HCT116 (cell line): Measurements from ENCODE around the gene EXOSC10. TPM values are rescaled to one million over a fixed set of nuclear protein-coding genes. Genes with fewer than 3 reads are reported as not detected.

Experiments used
- ATAC-seq: fragments of 200-7000 bp; cut with Tn5 transposase; 2 replicates; pipeline ENCODE4 v1.9.1; 2020; ENCODE audit warnings: mild to moderate bottlenecking, moderate library complexity
- Bru-seq: library from RNA; stranded (reverse); fragments of 400-500 nt; gene quantifications from one replicate; lab custom pipeline; 2021; lab: Mats Ljungman, UMichigan
- BruChase-seq, 2 experiments: library from RNA; stranded (reverse); fragments of 400-500 nt; gene quantifications; one replicate each; lab custom pipeline; 2021; lab: Mats Ljungman, UMichigan
- BruUV-seq: library from RNA; stranded (reverse); fragments of 400-500 nt; replicated peaks from 2 replicates; lab custom pipeline; 2021; lab: Mats Ljungman, UMichigan
- CTCF ChIA-PET: fragments of 300-600 bp; sonication (Branson Sonifier 250); formaldehyde crosslinking; loops from one replicate; lab custom pipeline; 2021; ENCODE audit warnings: antibody characterized with exemption; lab: Charles Lee
- POLR2A ChIA-PET: fragments of 300-600, 350-600 bp; sonication (Branson Sonifier 250); formaldehyde crosslinking; loops from one replicate; lab custom pipeline; 2021; ENCODE audit warnings: antibody characterized with exemption; lab: Charles Lee
- RAD21 ChIA-PET, 2 experiments: fragments of 300-600 bp; sonication (Branson Sonifier 250); formaldehyde crosslinking; loops; one replicate each; lab custom pipeline; 2023; ENCODE audit warnings: low total read pairs in 2 of 2; ENCODE audit not compliant: uncharacterized antibody in 2 of 2, unreplicated experiment in 2 of 2, low non-redundant PET in 1 of 2; lab: Charles Lee
- DNase-seq: peaks from one replicate; pipeline ENCODE4 v3.0.0-alpha.2; 2010; ENCODE audit warnings: low read depth, low spot score
- H2AFZ ChIP-seq: fragments of 200-600 bp; shearing (Covaris generic), sonication (generic); 2 replicates; pipeline ENCODE4 v1.6.1; 2017; ENCODE audit warnings: low read depth, mixed run types, mixed read lengths, antibody characterized with exemption, low read length; ENCODE audit not compliant: poor library complexity, severe bottlenecking
- H3K27ac ChIP-seq: 2 replicates; pipeline ENCODE4 v1.5.1; 2012; ENCODE audit warnings: low read depth, low read length
- H3K27me3 ChIP-seq: fragments of 200-600 bp; sonication (generic); 2 replicates; pipeline ENCODE4 v1.6.1; 2016; ENCODE audit warnings: mixed run types, low read length, mixed read lengths; ENCODE audit not compliant: insufficient read depth
- H3K36me3 ChIP-seq, 2 experiments: fragments of 200-500 bp in 1 of 2; fragments of 200-600 bp in 1 of 2; sonication (Bioruptor generic) in 1 of 2; sonication (generic) in 1 of 2; 2 replicates each; pipeline versions ENCODE4 v1.5.1 to v1.6.1; 2014 to 2016; ENCODE audit warnings: low read length in 2 of 2, inconsistent platforms in 1 of 2, mixed read lengths in 1 of 2, mixed run types in 1 of 2; ENCODE audit not compliant: insufficient read depth in 2 of 2, control insufficient read depth in 1 of 2
- H3K4me1 ChIP-seq, 2 experiments: fragments of 200-600 bp in 1 of 2; sonication (generic) in 1 of 2; 2 replicates each; pipeline versions ENCODE4 v1.5.1 to v1.6.1; 2012 to 2017; ENCODE audit warnings: low read length in 2 of 2, inconsistent platforms in 1 of 2, mild to moderate bottlenecking in 1 of 2, mixed read lengths in 1 of 2, mixed run types in 1 of 2, moderate library complexity in 1 of 2; ENCODE audit not compliant: insufficient read depth in 2 of 2, control insufficient read depth in 1 of 2
- H3K4me2 ChIP-seq: fragments of 200-600 bp; sonication (generic); 2 replicates; pipeline ENCODE4 v1.6.1; 2017; ENCODE audit warnings: mixed run types, low read length, mixed read lengths
- H3K4me3 ChIP-seq, 2 experiments: fragments of 200-600 bp in 1 of 2; sonication (generic) in 1 of 2; replicated peaks in 1 of 2; 2 replicates each; pipeline ENCODE4 v1.5.1; 2011 to 2016; ENCODE audit warnings: low read length in 2 of 2, control low read depth in 1 of 2, low read depth in 1 of 2, mild to moderate bottlenecking in 1 of 2, mixed read lengths in 1 of 2, mixed run types in 1 of 2
- H3K79me2 ChIP-seq: fragments of 200-600 bp; sonication (generic); 2 replicates; pipeline ENCODE4 v1.6.1; 2017; ENCODE audit warnings: mild to moderate bottlenecking, mixed run types, low read length, moderate library complexity, mixed read lengths; ENCODE audit not compliant: insufficient read depth
- H3K9ac ChIP-seq: fragments of 200-600 bp; sonication (generic); 2 replicates; pipeline ENCODE4 v1.6.1; 2016; ENCODE audit warnings: low read length, mixed read lengths
- H3K9me2 ChIP-seq: fragments of 200-600 bp; sonication (generic), shearing (Covaris generic); 2 replicates; pipeline ENCODE4 v1.6.1; 2017; ENCODE audit warnings: mixed run types, mild to moderate bottlenecking, moderate library complexity; ENCODE audit not compliant: insufficient read depth
- H3K9me3 ChIP-seq, 2 experiments: fragments of 200-500 bp in 1 of 2; fragments of 200-600 bp in 1 of 2; sonication (Bioruptor generic) in 1 of 2; sonication (generic) in 1 of 2; 2 replicates each; pipeline ENCODE4 v1.6.1; 2014 to 2017; ENCODE audit warnings: low read length in 2 of 2, mixed read lengths in 2 of 2, inconsistent platforms in 1 of 2, low read depth in 1 of 2, mild to moderate bottlenecking in 1 of 2, mixed run types in 1 of 2, moderate library complexity in 1 of 2; ENCODE audit not compliant: control insufficient read depth in 1 of 2, insufficient read depth in 1 of 2
- H4K20me1 ChIP-seq: fragments of 200-600 bp; sonication (generic), shearing (Covaris generic); 2 replicates; pipeline ENCODE4 v1.6.1; 2017; ENCODE audit warnings: mixed run types, mild to moderate bottlenecking, moderate library complexity; ENCODE audit not compliant: insufficient read depth
- CBX3 ChIP-seq: IDR thresholded peaks from 2 replicates; pipeline ENCODE4 v1.6.1; 2012; ENCODE audit warnings: low read depth
- EGR1 ChIP-seq: IDR thresholded peaks from 2 replicates; pipeline ENCODE4 v1.6.1; 2012; ENCODE audit warnings: low read depth
- ELF1 ChIP-seq: IDR thresholded peaks from 2 replicates; pipeline ENCODE4 v1.6.1; 2012; ENCODE audit warnings: low read depth, borderline replicate concordance
- EZH2 ChIP-seq: fragments of 200-600 bp; sonication (generic); IDR thresholded peaks from 2 replicates; pipeline ENCODE4 v1.6.1; 2017; ENCODE audit warnings: antibody characterized with exemption, mixed run types
- FOSL1 ChIP-seq: IDR thresholded peaks from 2 replicates; pipeline ENCODE4 v1.6.1; 2012; ENCODE audit warnings: low read depth
- JUND ChIP-seq: IDR thresholded peaks from 2 replicates; pipeline ENCODE4 v1.6.1; 2012
- POLR2A ChIP-seq: IDR thresholded peaks from 2 replicates; pipeline ENCODE4 v1.7.0; 2011; ENCODE audit warnings: borderline replicate concordance; ENCODE audit not compliant: insufficient read depth, insufficient read length; ENCODE audit errors: extremely low read depth
- POLR2AphosphoS5 ChIP-seq: IDR thresholded peaks from 2 replicates; pipeline ENCODE4 v1.6.1; 2011; ENCODE audit warnings: mild to moderate bottlenecking, low read depth, low read length, moderate library complexity
- RAD21 ChIP-seq: IDR thresholded peaks from 2 replicates; pipeline ENCODE4 v1.6.1; 2012; ENCODE audit warnings: low read depth, mild to moderate bottlenecking
- SIN3A ChIP-seq: IDR thresholded peaks from 2 replicates; pipeline ENCODE4 v1.6.1; 2012; ENCODE audit warnings: low read depth
- SP1 ChIP-seq: IDR thresholded peaks from 2 replicates; pipeline ENCODE4 v1.6.1; 2012; ENCODE audit warnings: low read depth
- SRF ChIP-seq: IDR thresholded peaks from 2 replicates; pipeline ENCODE4 v1.6.1; 2012; ENCODE audit warnings: low read depth
- YY1 ChIP-seq: IDR thresholded peaks from 2 replicates; pipeline ENCODE4 v1.6.1; 2011; ENCODE audit warnings: low read length, low read depth, moderate library complexity, mild to moderate bottlenecking; ENCODE audit not compliant: insufficient replicate concordance; ENCODE audit errors: extremely low read depth
- ZFX ChIP-seq: fragments of 450-650 bp; IDR thresholded peaks from 2 replicates; pipeline ENCODE4 v1.6.1; 2017
- intact Hi-C: fragments of 100-400 bp; cut with micrococcal nuclease; formaldehyde crosslinking; loops from 2 replicates; pipeline ENCODE4 v1.10.0; 2022
- long read RNA-seq: library from polyadenylated mRNA; unstranded; transcript quantifications from one replicate; pipeline ENCODE4 v2.0.0, GENCODE V29; 2021; ENCODE audit not compliant: unreplicated experiment
- polyA plus RNA-seq: library from polyadenylated mRNA; unstranded; fragments of >200 nt; gene quantifications from 2 replicates; pipeline ENCODE4 v1.2.1, GENCODE V29; 2012; ENCODE audit warnings: missing spikeins
- total RNA-seq: library from RNA; stranded (reverse); gene quantifications from one replicate; pipeline ENCODE4 v1.2.1, GENCODE V29; 2021; ENCODE audit not compliant: unreplicated experiment
- TF ChIP-seq, protein P1 (sequence below): IDR thresholded peaks from 2 replicates; pipeline ENCODE4 v1.6.1; 2012
- TF ChIP-seq, protein P2 (sequence below): IDR thresholded peaks from 2 replicates; pipeline ENCODE4 v1.6.1; 2011; ENCODE audit warnings: mild to moderate bottlenecking, low read length, moderate library complexity; ENCODE audit not compliant: insufficient replicate concordance; ENCODE audit errors: extremely low read depth
- TF ChIP-seq, protein P3 (sequence below): IDR thresholded peaks from 2 replicates; pipeline ENCODE4 v1.6.1; 2012

EXOSC10 gene
- total RNA-seq (80.7 TPM), Bru-seq, nascent RNA (percentile 83 among the genes with signal in this experiment), BruChase-seq, experiment 1, labeled RNA remaining after a 6-hour chase (percentile 92 among the genes with signal in this experiment), BruChase-seq, experiment 2, labeled RNA remaining after a 2-hour chase (percentile 88 among the genes with signal in this experiment)
- 54.2 and 62.1 TPM in 2 replicates for polyA plus RNA-seq
- long read RNA-seq, transcript EXOSC10-202 (25 exons, 2,808 nt): major isoform, 132 of 181 reads
- long read RNA-seq, partial matches to known transcripts: 18 of 181 reads
- long read RNA-seq, other reads (novel, unspliced or antisense): 27 of 181 reads

DNA sequence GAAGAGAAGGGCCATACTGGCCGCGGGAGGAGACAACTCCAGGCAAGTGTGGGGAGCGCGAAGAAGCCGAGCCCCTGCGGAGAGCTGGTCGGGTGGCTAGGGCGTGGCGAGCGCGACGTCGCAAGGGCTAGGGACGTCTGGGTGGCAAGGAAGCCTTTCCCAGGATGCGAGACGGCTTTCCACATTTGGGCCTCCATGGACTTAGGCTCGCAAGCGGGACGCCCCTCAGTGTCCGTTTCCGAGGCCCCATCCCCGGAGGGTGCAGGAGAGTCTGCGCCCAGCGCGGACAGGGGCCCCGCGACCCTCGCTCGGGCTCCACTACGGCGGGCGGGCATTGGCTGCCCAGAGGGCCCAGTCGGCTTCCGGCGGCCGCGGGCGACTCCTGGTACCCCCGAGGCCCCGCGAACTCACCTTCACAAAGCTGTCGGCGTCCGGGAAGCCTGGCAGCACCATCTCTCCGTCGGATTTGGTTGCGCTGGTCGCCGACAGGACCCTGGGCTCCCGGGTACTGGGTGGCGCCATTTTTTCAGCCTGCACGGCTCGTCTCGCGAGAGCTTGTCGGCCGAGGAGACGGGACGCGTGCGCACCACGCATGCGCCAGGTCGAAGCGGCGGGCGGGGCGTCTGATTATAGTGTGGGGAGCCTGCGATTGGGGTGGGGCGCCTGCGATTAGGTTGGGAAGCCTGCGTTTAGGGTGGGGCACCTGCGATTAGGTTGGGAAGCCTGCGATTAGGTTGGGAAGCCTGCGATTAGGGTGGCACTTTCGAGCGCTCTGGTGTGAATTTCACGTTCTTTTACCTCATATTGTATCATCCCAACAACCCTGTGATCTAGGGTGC, at the start of gene EXOSC10:
Gene EXOSC10, minus strand, starts transcription at position 560 of the 839 bp plus-strand sequence. Its CDS starts 38 bp downstream, at position 522.
- DNase-seq: peak; percentile 72

More for the DNA sequence above, at the start of gene EXOSC10:
- TF ChIP-seq RAD21: no peak
- peak; percentile 97 for TF ChIP-seq YY1
- TF ChIP-seq, protein P1, sequence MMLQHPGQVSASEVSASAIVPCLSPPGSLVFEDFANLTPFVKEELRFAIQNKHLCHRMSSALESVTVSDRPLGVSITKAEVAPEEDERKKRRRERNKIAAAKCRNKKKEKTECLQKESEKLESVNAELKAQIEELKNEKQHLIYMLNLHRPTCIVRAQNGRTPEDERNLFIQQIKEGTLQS: no peak
- no peak for TF ChIP-seq SRF
- peak; percentile 95 for TF ChIP-seq ZFX
- no peak for TF ChIP-seq SP1
- peak; percentile 21 for TF ChIP-seq POLR2A
- TF ChIP-seq EGR1: no peak
- TF ChIP-seq JUND: no peak
- TF ChIP-seq SIN3A: peak; percentile 70; the same call in 1 of the 2 replicates
- TF ChIP-seq POLR2AphosphoS5: peak; percentile 75
- TF ChIP-seq ELF1: no peak
- TF ChIP-seq EZH2: no peak
- TF ChIP-seq, protein P2, sequence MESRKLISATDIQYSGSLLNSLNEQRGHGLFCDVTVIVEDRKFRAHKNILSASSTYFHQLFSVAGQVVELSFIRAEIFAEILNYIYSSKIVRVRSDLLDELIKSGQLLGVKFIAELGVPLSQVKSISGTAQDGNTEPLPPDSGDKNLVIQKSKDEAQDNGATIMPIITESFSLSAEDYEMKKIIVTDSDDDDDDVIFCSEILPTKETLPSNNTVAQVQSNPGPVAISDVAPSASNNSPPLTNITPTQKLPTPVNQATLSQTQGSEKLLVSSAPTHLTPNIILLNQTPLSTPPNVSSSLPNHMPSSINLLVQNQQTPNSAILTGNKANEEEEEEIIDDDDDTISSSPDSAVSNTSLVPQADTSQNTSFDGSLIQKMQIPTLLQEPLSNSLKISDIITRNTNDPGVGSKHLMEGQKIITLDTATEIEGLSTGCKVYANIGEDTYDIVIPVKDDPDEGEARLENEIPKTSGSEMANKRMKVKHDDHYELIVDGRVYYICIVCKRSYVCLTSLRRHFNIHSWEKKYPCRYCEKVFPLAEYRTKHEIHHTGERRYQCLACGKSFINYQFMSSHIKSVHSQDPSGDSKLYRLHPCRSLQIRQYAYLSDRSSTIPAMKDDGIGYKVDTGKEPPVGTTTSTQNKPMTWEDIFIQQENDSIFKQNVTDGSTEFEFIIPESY: peak; percentile 93
- TF ChIP-seq FOSL1: no peak
- TF ChIP-seq, protein P3, sequence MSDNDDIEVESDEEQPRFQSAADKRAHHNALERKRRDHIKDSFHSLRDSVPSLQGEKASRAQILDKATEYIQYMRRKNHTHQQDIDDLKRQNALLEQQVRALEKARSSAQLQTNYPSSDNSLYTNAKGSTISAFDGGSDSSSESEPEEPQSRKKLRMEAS: peak; percentile 60
- TF ChIP-seq CBX3: no peak
- RAD21 ChIA-PET: no interaction called here
- no TSS peak for BruUV-seq
- Histone ChIP-seq H3K36me3 (peaks cover 13 to 14% of the 10 kb centered on the region in 2 experiments; a peak in 3 of 4 replicates), H3K27me3 (no peaks in the 10 kb centered on the region), H3K4me3 (peak within 1 kb of the TSS; percentile 64 to 87), H3K4me1 (peaks cover 6 to 18% of the 10 kb centered on the region in 2 experiments), H3K9ac (peak within 1 kb of the TSS; percentile 95), H3K9me3 (no peaks in the 10 kb centered on the region), H4K20me1 (no peaks in the 10 kb centered on the region; the same call in 1 of the 2 replicates), H3K27ac (peak within 1 kb of the TSS; percentile 91), H3K4me2 (peak within 1 kb of the TSS; percentile 73), H2AFZ (peak within 1 kb of the TSS; percentile 64), H3K79me2 (peaks cover 37% of the 10 kb centered on the region), H3K9me2 (no peaks in the 10 kb centered on the region)
- POLR2A ChIA-PET: interaction anchor here (0.8 to 1.6 kb wide), 5 partner anchors 9 to 163 kb away, joined by 3 to 4 read pairs (median 3); no protein-coding TSS in a partner anchor
- intact Hi-C loops: no loop called here
- ATAC-seq: peak; percentile 94
- CTCF ChIA-PET: interaction anchor here (0.9 to 1.7 kb wide), 3 partner anchors 35 to 605 kb away, joined by 3 to 4 read pairs (median 4); no protein-coding TSS in a partner anchor
